Breast epithelium (tissue), 3 donors: ENCODE measurements around the gene ZNF562.

ENCODE experiments used
- CTCF ChIP-seq, 3 donors: fragments of 450-650 bp; IDR thresholded peaks; one replicate each; pipeline ENCODE4 v1.5.1; 2016 to 2017; ENCODE audit warnings: antibody characterized with exemption in 3 of 3, mild to moderate bottlenecking in 3 of 3, moderate library complexity in 3 of 3
- POLR2A ChIP-seq: fragments of 450-650 bp; IDR thresholded peaks from one replicate; pipeline ENCODE4 v1.6.1; 2016; ENCODE audit warnings: antibody characterized with exemption, mild to moderate bottlenecking, moderate library complexity

GRCh38 chr19:9673912-9674662 is 813 bp downstream of the ZNF562 start:
- TF ChIP-seq CTCF (IDR thresholded peaks at IDR 0.05), result no peak
- TF ChIP-seq POLR2A, result no peak
